AG09319 (cell line): ENCODE results near the gene FAM78B.

Experiments
- DNase-seq: peaks from one replicate; pipeline ENCODE4 v3.0.0-alpha.2; 2010; ENCODE audit warnings: low read depth; ENCODE audit errors: extremely low read depth
- CTCF ChIP-seq: IDR thresholded peaks from 2 replicates; pipeline ENCODE4 v1.5.1; 2011; ENCODE audit warnings: low read depth, mild to moderate bottlenecking, inconsistent platforms, low read length, moderate library complexity

Gene FAM78B

GRCh38 chr1:166136699-166137401 lies 30.0 kb downstream of the FAM78B start:
- DNase-seq: no peak
- TF ChIP-seq CTCF: no peak

GRCh38 chr1:166136222-166136621 lies 30.6 kb downstream of the FAM78B start:
- TF ChIP-seq CTCF: no peak
- no peak for DNase-seq

GRCh38 chr1:166133857-166134256 lies 32.9 kb downstream of the FAM78B start:
- DNase-seq: no peak
- TF ChIP-seq CTCF: no peak

GRCh38 chr1:166133276-166133841 lies 33.4 kb downstream of the FAM78B start:
- no peak for DNase-seq

GRCh38 chr1:166132496-166132895 lies 34.3 kb downstream of the FAM78B start:
- no peak for TF ChIP-seq CTCF
- DNase-seq: no peak

More at GRCh38 chr1:166133276-166133841, 33.4 kb downstream of the FAM78B start:
- no peak for TF ChIP-seq CTCF

- DNase-seq: no peak
- no peak for TF ChIP-seq CTCF
Measured at GRCh38 chr1:166129006-166129405, 37.8 kb downstream of the FAM78B start.

- TF ChIP-seq CTCF: no peak
Measured at GRCh38 chr1:166128195-166128594, 38.6 kb downstream of the FAM78B start.

More at GRCh38 chr1:166128195-166128594, 38.6 kb downstream of the FAM78B start:
- DNase-seq: no peak
